Measurements from ENCODE around the gene SPSB4. TPM values are rescaled to one million over a fixed set of nuclear protein-coding genes. Genes with fewer than 3 reads are reported as not detected.
A peak's percentile ranks its signal among the peaks of the same experiment; 100 is the strongest.

Gene SPSB4
- total RNA-seq, 2 donors from 2014 or later: not detected

GRCh38 chr3:141039589-141039988, 11.6 kb upstream of the SPSB4 start:
- ATAC-seq (replicated peaks in 1 of 2) (no peak), DNase-seq (no peak)
- Mint-ChIP-seq H3K27ac (no peak overlapping the region), H3K36me3 (ENCODE audit: insufficient read depth in 2 of 2) (no peaks in the 10 kb centered on the region), H3K27me3 (ENCODE audit: low read depth) (peaks cover 7% of the 10 kb centered on the region), H3K9me3 (no peaks in the 10 kb centered on the region), H3K4me1 (ENCODE audit: low read depth) (no peaks in the 10 kb centered on the region), H3K4me3 (no peak overlapping the region)

- no peak overlapping the region for H3K4me3 Mint-ChIP-seq
- no peak overlapping the region for H3K27ac Mint-ChIP-seq
- peaks cover 35% of the 10 kb centered on the region for H3K27me3 Mint-ChIP-seq (ENCODE audit: low read depth)
- ATAC-seq (replicated peaks in 1 of 2) (peak in 1 of 2 donors; percentile 48), DNase-seq (no peak)
- H3K4me1 Mint-ChIP-seq (ENCODE audit: low read depth): peaks cover 2% of the 10 kb centered on the region
- no peaks in the 10 kb centered on the region for H3K9me3 Mint-ChIP-seq
- no peaks in the 10 kb centered on the region for H3K36me3 Mint-ChIP-seq (ENCODE audit: insufficient read depth in 2 of 2)
Observed at GRCh38 chr3:141044695-141045641, 6.2 kb upstream of the SPSB4 start.

GRCh38 chr3:141045849-141046248, 5.3 kb upstream of the SPSB4 start:
- no peak for ATAC-seq (replicated peaks in 1 of 2)
- no peaks in the 10 kb centered on the region for H3K9me3 Mint-ChIP-seq
- peaks cover 44% of the 10 kb centered on the region for H3K27me3 Mint-ChIP-seq (ENCODE audit: low read depth)

DNA sequence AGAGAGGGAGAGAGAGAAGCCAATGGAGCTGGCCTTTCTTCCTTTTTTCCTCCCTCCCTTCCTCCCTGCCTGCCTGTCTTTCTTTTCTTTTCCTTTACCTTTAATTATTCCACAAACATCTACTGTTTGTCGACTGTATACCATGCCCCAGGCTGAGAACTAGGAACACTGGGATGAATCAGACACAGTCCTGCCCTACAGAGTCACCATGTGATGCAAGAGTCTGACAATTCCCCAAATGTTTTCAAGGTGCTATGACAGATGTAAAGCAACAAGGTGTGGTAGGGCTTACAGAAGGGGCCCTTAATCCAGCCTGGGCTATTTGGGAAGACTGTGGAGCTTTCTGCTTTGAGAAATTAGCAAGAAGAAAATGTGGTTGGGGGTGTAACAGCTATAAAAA, 4.0 kb upstream of the SPSB4 start:
- H3K27ac Mint-ChIP-seq: no peak overlapping the region
- no peaks in the 10 kb centered on the region for H3K36me3 Mint-ChIP-seq (ENCODE audit: insufficient read depth in 2 of 2)
- no peak for DNase-seq
- no peak overlapping the region for H3K4me3 Mint-ChIP-seq
- ATAC-seq (replicated peaks in 1 of 2): no peak
- no peaks in the 10 kb centered on the region for H3K9me3 Mint-ChIP-seq
- H3K27me3 Mint-ChIP-seq (ENCODE audit: low read depth): peaks cover 49% of the 10 kb centered on the region
- H3K4me1 Mint-ChIP-seq (ENCODE audit: low read depth): peaks cover 14% of the 10 kb centered on the region

More at GRCh38 chr3:141045849-141046248, 5.3 kb upstream of the SPSB4 start:
- no peak for DNase-seq
- Mint-ChIP-seq H3K36me3 (ENCODE audit: insufficient read depth in 2 of 2) (no peaks in the 10 kb centered on the region), H3K4me3 (no peak overlapping the region), H3K27ac (no peak overlapping the region), H3K4me1 (ENCODE audit: low read depth) (peaks cover 11% of the 10 kb centered on the region)

GRCh38 chr3:141049681-141050080, 1.5 kb upstream of the SPSB4 start:
- H3K9me3 Mint-ChIP-seq: no peaks in the 10 kb centered on the region
- ATAC-seq (replicated peaks in 1 of 2) (peak in 1 of 2 donors; percentile 41), DNase-seq (peak in 1 of 2 donors; percentile 27)
- H3K36me3 Mint-ChIP-seq (ENCODE audit: insufficient read depth in 2 of 2): no peaks in the 10 kb centered on the region
- H3K27me3 Mint-ChIP-seq (ENCODE audit: low read depth): peaks cover 69% of the 10 kb centered on the region
- no peak overlapping the region for H3K4me3 Mint-ChIP-seq
- H3K4me1 Mint-ChIP-seq (ENCODE audit: low read depth): peaks cover 20% of the 10 kb centered on the region
- H3K27ac Mint-ChIP-seq: no peak overlapping the region

DNA sequence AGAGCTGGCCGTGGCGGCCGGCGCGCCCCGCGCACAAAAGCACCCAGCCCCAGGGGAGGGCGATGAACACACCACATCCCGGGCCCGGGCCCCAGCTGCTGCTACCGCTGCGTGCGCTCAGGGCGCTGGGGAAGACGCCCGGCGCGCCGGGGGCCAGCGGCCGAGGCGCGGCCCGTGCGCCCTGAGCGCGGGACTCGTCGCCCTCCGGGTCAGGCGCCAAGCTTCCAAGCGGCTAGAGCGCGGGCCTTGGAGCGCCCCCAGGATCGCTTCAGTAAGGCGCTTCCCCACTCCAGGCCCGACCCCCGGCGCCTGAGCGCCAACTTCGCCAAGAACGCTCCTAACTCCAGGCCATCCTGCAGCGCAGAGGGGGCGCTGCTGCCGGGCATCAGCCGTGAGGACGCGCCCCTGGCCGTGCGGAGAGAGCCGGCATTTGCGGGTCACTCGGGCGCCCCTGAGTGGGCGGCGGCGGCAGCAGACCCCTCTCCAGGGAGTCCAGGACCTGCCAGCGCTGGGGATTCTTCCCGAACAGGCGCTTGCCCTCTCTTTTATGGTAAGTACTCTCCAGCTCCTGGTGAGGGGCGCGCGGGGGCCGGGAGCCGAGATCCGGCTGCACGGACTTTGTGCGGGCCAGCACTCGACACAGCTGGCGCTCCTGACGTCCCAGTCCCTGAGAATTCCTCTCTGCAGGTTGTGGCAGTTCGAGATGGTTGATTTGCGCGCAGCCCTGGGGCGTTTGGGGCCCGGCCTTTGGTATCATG, 475 bp downstream of the SPSB4 start:
- ATAC-seq (replicated peaks in 1 of 2) (peak in 1 of 2 donors; percentile 38), DNase-seq (no peak)
- Mint-ChIP-seq H3K27ac (no peak overlapping the region), H3K27me3 (ENCODE audit: low read depth) (peaks cover 82% of the 10 kb centered on the region), H3K36me3 (ENCODE audit: insufficient read depth in 2 of 2) (no peaks in the 10 kb centered on the region), H3K4me1 (ENCODE audit: low read depth) (peaks cover 20% of the 10 kb centered on the region), H3K9me3 (no peaks in the 10 kb centered on the region), H3K4me3 (peak overlapping the region; percentile 31 to 72)

DNA sequence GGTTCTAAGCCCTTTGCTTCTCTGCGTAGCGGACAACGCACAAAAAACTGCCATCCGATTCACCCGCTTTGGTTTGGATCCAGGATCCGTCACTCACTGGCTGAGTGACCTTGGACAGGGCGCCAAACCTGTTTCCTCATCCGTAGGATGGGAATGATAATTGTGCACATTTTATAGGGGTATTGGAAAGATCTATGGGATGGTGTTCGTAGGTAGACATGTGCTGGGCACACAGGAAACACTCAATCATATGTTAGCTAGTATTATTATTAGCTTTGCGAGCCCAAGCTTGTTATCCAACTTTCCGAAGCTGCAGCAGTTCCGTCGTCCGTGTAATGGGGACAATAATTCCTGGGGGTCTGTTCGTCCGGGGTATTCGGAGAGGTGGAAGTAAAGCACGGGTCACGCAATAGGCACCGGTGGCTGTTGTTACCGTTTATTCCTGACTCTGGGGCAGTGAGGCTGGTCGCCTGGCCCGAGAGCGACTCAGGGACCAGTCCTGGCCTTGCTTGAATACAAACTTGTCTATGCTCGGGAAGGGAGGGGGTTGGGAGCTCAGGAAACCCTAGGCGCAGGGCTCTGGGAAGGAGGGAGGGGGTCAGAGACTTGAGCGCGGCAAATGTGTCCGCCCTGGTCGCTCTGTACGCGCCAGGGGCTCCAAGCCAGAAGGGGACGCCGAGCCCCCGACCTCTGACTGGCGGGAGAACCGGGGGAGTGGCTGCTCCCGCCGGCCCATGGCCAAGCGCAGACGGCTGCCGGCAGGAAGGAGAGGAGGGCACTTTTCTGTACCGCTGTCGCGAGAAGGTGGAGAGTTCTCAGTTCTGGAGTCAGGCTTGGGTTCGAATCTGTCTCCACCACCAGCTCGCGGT, 1.3 kb downstream of the SPSB4 start:
- H3K36me3 Mint-ChIP-seq (ENCODE audit: insufficient read depth in 2 of 2): no peaks in the 10 kb centered on the region
- H3K4me3 Mint-ChIP-seq: peak overlapping the region; percentile 31 to 72
- H3K27ac Mint-ChIP-seq: no peak overlapping the region
- H3K4me1 Mint-ChIP-seq (ENCODE audit: low read depth): peaks cover 20% of the 10 kb centered on the region
- ATAC-seq (replicated peaks in 1 of 2): no peak
- no peaks in the 10 kb centered on the region for H3K9me3 Mint-ChIP-seq
- peaks cover 73% of the 10 kb centered on the region for H3K27me3 Mint-ChIP-seq (ENCODE audit: low read depth)
- DNase-seq: no peak

DNA sequence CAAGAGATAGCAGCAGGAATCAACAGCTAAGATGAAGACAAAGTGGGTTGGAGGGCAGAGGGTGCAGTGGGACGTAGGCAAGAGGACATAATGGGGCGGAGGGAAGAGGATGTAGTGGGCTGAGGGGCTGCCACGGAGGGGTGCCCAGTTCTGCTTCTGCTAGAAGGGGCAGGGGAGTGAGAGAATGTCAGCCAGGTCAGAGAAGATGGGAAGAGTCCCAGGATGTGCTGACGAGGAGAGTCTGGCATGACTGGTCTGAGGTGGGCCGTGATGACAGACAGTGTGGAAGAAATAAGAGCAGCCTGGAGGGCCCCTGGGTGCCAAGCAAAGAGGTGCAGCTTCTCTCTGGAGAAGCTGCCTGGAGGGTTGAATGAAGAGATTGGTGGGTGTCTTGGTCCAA, 4.0 kb downstream of the SPSB4 start:
- DNase-seq (no peak), ATAC-seq (replicated peaks in 1 of 2) (no peak)
- Mint-ChIP-seq H3K4me1 (ENCODE audit: low read depth) (peaks cover 17% of the 10 kb centered on the region), H3K27ac (no peak overlapping the region), H3K4me3 (no peak overlapping the region), H3K27me3 (ENCODE audit: low read depth) (peaks cover 47% of the 10 kb centered on the region), H3K36me3 (ENCODE audit: insufficient read depth in 2 of 2) (no peaks in the 10 kb centered on the region), H3K9me3 (peaks cover 2% of the 10 kb centered on the region in 2 donors)

GRCh38 chr3:141055536-141056445, 4.6 kb downstream of the SPSB4 start:
- ATAC-seq (replicated peaks in 1 of 2) (no peak), DNase-seq (no peak)
- peaks cover 2% of the 10 kb centered on the region in 2 donors for H3K9me3 Mint-ChIP-seq
- H3K4me3 Mint-ChIP-seq: no peak overlapping the region
- peaks cover 41% of the 10 kb centered on the region for H3K27me3 Mint-ChIP-seq (ENCODE audit: low read depth)
- H3K36me3 Mint-ChIP-seq (ENCODE audit: insufficient read depth in 2 of 2): no peaks in the 10 kb centered on the region
- peaks cover 10% of the 10 kb centered on the region for H3K4me1 Mint-ChIP-seq (ENCODE audit: low read depth)
- H3K27ac Mint-ChIP-seq: no peak overlapping the region

DNA sequence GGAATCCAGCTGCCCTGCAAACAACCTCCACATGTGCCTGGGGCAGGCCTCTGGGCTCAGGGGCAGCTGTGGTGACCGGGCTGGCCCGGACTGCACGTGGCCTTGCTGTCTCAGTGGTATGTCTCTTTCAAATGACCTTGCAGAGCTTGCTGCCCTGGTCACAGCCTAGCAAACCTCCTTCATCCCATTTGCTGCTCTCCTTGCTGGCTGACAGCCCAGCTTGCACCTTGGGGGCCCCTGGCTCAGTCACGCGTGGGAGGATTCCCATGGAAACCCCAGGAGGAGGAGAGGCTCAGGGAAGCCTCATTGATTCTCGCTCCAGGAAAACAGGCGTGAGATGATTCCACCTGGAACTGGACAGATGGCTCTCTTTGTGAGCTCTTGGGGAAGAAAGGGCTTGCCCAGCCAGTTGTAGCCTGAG, 5.6 kb downstream of the SPSB4 start:
- Mint-ChIP-seq H3K36me3 (ENCODE audit: insufficient read depth in 2 of 2) (no peaks in the 10 kb centered on the region), H3K27me3 (ENCODE audit: low read depth) (peaks cover 39% of the 10 kb centered on the region)

GRCh38 chr3:141057436-141057835, 6.3 kb downstream of the SPSB4 start:
- Mint-ChIP-seq H3K4me3 (no peak overlapping the region), H3K4me1 (ENCODE audit: low read depth) (peaks cover 3% of the 10 kb centered on the region), H3K27ac (no peak overlapping the region), H3K36me3 (ENCODE audit: insufficient read depth in 2 of 2) (no peaks in the 10 kb centered on the region), H3K27me3 (ENCODE audit: low read depth) (peaks cover 33% of the 10 kb centered on the region), H3K9me3 (peaks cover 2% of the 10 kb centered on the region in 2 donors)
- DNase-seq (no peak), ATAC-seq (replicated peaks in 1 of 2) (no peak)

More for the DNA sequence above, 5.6 kb downstream of the SPSB4 start:
- Mint-ChIP-seq H3K27ac (no peak overlapping the region), H3K4me1 (ENCODE audit: low read depth) (peaks cover 9% of the 10 kb centered on the region), H3K9me3 (peaks cover 2% of the 10 kb centered on the region in 2 donors), H3K4me3 (no peak overlapping the region)
- ATAC-seq (replicated peaks in 1 of 2): no peak
- no peak for DNase-seq

All from activated T-cell treated with anti-CD3 and anti-CD28 coated beads, Interleukin-2, amount 50 U/mL, for 72 hours (primary cell).